ENCODE results near the gene GRM3. TPM values are rescaled to one million over a fixed set of nuclear protein-coding genes. Genes with fewer than 3 reads are reported as not detected.

The GRM3 gene
- total RNA-seq, result not detected in 2 replicates

GRCh38 chr7:86643561-86644281 lies at the start of gene GRM3:
GRM3 (plus strand) TSS chr7:86643909; CDS start chr7:86765146, 121,237 bp downstream.

All from vein endothelial cell (primary cell).